Fibroblast of skin of left biceps (primary cell): ENCODE measurements around the gene CDYL2.
"Not testable (repeated sequence)": the region's sequence is repeated elsewhere in the genome, so short reads cannot be mapped to it uniquely, and the experiment has no call there.

Experiments
- DNase-seq, 2 experiments: peaks; one replicate each; pipeline ENCODE4 v3.0.0-alpha.2; 2013; ENCODE audit warnings: low read depth in 2 of 2

Gene CDYL2

DNA sequence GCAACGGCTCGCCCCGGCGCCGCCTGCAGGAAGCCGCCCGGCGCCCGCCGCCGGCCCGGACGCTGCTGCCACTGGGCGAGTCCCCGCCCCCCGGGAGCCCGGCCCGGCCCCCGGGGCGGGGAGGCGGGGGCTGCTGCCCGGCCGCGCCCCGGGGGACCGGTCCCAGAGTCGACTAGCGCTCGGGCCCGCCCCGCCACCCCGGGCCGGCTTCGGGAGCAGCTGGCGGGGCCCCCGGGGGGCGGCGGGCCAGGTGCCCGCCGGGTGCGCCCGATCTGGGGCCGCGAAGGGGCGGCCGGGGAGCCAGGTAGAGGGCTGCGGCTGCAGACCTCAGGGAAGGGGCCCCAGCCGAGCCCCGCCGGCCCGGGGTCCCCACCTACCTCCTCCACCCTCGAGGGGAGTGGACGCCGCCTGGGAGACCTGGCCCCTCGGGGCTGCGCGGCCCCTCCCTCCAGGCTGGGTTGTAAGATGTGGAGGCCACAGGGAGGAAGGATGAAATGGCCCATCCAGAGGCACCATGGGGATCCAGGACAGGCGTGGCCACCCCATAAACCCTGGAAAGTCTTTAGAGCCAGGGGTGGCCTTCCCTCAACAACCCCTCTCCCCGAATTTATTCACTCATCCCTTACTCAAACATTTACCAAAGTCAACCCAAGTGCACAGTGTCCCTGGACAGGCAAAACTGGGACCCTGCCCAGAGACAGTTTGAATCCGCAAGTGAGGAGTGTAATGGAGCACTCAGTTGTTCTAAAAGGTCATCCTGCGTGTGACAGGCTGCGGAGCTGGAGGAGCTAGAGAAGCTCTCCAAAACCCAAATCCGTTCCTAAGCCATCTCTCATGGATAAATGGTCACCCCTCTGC is at the start of gene CDYL2:
CDYL2 (minus strand) TSS at position 73 of the 858 bp plus-strand sequence. CDS start 425 bp downstream, outside the sequence.
- peak in 1 of 2 experiments; percentile 13 for DNase-seq

DNA sequence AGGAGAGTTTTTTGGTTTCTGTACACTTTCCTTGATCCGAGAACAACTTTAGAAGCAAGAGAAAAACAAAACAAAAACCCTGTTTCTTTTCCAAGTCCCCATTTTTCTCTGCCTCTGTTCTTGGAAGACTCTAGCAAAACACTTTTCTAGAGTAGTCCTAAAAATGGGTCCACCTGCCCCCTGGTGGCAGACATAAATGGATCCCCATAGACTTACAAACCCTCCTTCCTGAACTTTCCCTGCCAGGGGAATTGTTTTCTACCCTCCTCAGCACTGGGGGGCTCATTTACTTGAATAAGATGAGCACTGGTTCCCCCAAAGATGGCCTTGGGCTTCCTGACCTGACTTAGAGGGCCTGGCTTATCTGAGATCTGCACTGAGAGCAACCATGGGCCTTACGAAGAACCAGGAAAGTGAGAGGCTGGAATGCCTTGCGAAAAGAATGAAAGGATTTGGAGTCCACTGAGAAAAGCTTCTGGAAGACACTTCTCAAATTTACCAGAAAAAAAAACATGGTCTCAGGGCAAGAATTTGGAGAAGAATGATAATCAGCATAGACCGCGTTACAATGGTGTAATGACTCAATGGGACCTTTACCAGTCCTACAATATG is 48.0 kb upstream of the CDYL2 start:
- no peak for DNase-seq

- no peak for DNase-seq
These were observed 47.4 kb upstream of the CDYL2 start for GRCh38 chr16:80851831-80852230.

GRCh38 chr16:80850757-80851156 is 46.4 kb upstream of the CDYL2 start:
- no peak for DNase-seq

DNA sequence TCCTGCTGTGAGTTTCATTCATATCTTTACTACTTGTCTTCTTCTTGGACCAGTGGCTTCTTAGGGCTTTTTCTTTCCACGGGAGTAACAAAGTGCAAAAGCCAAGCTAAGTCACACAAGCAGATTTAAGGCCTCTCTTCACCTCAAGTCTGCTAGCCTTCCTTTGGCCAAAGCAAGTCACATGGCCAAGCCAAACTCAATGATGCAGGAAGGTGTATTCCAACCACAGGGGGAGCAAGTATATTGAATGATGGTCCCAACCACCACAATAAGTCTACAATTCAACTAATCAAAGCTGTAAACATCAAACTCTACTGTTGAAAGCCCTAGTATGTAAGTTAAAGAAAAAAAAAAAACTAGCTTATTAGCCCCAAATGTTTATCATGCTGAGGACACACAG is 44.5 kb upstream of the CDYL2 start:
- DNase-seq, result no peak

- no peak for DNase-seq
These were observed 42.3 kb upstream of the CDYL2 start for GRCh38 chr16:80846680-80847079.

DNA sequence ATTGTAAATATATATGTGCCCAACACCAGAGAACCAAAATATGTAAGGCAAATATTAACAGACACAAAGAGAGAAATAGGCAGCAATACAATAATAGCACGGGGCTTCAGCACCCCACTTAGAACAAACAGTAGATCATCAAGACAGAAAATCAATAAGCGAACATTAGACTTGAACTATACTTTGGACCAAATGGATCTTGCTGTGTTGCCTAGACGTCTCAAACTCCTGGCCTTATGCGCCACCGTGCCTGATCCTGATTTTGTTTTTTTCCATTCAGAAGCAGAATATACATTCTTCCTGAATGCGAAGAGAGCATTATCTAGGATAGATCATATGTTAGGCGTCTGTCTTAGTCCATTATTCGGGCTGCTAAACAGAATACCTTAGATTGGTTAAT is 41.9 kb upstream of the CDYL2 start:
- no peak for DNase-seq

GRCh38 chr16:80844395-80844794 is 40.0 kb upstream of the CDYL2 start:
- no peak for DNase-seq

GRCh38 chr16:80841231-80841630 is 36.8 kb upstream of the CDYL2 start:
- DNase-seq, result no peak

DNA sequence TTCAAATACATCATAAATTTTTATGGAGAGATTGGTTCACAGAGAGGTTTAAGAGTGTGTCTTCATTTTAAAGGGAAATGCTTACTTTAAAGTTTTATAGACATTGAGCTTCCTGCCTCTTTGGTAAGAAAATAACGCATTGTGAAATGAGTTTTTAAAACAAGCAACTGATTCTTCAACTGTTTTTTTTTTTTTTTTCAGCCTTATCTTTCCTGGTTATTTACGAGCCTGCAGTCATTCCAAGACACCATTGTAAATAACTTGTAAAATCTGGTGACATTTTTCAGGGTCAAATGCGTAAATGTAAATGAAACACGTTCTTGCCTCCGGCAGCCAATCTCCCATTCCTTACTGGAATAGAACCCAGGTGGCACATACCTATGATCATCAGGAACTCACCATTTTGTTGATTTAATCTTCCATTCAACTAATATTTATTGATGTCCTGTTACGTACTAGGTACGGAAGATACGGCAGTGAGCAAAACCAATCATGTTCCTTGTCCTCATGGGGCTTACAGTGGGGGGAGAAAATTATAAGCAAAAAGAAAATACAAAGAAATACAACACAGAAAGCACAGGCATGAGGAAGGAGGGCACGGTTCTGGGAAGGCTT is 33.2 kb upstream of the CDYL2 start:
- DNase-seq, result no peak

GRCh38 chr16:80836846-80837245 is 32.4 kb upstream of the CDYL2 start:
- no peak for DNase-seq

DNA sequence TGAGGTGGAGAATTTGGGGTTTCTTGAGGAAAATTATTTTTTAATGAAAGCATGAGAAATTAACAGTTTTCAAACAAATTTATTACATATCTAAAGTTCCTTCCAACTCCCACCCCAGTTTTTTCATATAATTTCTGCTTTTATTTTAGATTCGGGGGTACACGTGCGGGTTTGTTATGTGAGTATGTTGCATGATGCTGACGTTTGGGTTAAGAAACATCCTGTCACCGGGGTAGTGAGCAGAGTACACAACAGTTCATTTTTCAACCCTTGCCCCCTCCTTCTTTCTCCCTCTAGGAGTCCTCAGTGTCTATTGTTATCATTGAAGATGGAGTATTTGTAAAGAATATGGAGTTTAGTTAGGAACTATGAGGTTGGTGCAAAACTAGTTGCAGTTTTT is 31.8 kb upstream of the CDYL2 start:
- no peak for DNase-seq

- DNase-seq, result no peak
These were observed 26.6 kb upstream of the CDYL2 start for GRCh38 chr16:80831039-80831438.

- no peak for DNase-seq
These were observed 24.1 kb upstream of the CDYL2 start for GRCh38 chr16:80828495-80828894.

GRCh38 chr16:80827007-80827406 is 22.6 kb upstream of the CDYL2 start:
- no peak for DNase-seq

- DNase-seq, result no peak
These were observed 21.0 kb upstream of the CDYL2 start for GRCh38 chr16:80825365-80825758.

DNA sequence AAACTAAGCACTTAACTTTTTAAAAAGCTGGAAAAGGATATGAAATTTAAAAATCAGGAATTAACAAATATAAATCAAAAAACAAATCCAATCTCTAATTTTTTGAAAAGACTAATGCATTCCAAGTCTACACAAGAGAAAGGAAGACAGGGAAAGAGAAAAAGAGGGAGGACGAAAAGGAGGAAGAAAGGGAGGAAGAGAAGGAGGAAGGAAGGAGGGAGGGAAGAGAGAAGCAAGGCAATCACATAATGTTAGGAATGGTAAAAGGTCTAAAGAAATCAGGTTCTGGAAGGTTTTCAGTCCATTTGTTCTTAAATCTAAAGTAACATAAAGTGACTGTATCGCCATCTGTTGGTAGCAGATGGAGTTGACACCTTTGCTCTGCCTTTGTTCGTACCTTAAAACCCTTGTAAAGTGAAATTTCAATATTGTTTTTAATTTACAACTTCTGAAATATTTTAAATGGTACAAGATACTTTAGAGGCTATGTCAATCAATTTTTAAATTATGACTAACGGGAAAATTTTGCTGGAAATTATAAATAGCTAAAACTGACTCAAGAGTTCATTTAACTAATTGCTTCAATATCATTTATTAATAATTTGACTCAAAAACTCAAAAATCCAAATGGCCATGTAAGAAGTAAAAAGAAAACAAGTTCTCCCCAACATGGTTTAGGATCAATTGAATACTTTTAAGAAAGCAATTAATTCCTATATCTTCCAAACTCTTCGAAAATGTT is 20.4 kb upstream of the CDYL2 start:
- DNase-seq, result peak; percentile 11 to 26

GRCh38 chr16:80819988-80820387 is 15.6 kb upstream of the CDYL2 start:
- no peak for DNase-seq

GRCh38 chr16:80816356-80816755 is 12.0 kb upstream of the CDYL2 start:
- DNase-seq, result no peak

DNA sequence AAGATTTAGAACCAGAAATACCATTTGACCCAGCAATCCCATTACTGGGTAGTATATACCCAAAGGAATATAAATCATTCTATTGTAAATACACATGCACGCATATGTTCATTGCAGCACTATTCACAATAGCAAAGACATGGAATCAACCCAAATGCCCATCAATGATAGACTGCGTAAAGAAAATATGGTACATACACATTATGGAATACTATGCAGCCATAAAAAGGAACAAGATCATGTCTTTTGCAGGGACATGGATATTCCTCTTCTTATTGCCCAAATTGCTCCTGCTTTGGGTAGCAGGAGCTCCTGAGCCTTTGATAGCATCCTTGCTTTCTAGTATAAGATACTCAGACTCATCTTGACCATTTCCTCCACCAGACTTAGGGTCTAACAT is 10.9 kb upstream of the CDYL2 start:
- DNase-seq, result not testable (repeated sequence)

DNA sequence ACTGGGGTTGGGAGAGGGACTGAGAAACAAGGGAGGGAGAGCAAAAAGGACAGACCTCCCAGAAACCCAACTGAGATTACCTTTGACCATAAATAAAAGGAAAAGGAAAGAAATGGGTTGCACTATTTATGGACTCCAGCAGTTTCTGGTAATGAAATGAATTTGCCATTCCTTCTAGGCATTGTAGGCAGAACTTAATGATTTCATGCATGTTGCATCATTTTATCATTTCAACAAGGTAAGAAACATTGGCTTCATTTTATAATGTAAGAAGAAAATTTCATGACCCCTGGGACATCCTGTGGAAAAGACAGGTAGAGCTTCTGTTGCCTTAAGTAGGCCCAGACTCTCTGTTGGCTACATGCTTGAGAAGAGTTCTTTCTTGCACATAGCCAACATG is 8.2 kb upstream of the CDYL2 start:
- no peak for DNase-seq

DNA sequence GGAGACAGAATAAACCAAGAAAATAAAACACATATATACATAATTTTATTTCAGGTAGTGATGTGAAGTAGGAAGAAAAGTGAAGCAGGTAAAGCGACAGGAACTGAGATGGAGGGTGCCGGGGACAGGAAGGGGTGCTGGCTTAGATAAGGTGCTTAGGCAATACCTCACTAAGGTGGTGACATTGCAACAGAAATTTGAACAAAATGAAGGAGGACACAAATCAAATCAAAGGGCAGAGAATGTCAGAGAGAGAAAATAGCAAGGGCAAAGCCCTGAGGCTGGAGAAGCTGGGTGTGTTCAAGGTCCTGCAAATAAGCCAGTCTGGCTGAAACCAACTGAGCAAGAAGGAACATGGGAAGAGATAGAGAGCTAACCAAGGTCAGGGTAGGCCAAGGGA is 5.0 kb upstream of the CDYL2 start:
- no peak for DNase-seq
